HepG2 (cell line): Measurements from ENCODE around the gene VSX1. TPM values are rescaled to one million over a fixed set of nuclear protein-coding genes. Genes with fewer than 3 reads are reported as not detected.

Experiments
- DNMT3B ChIP-seq: conservative IDR thresholded peaks from 2 replicates; pipeline ENCODE4 v1.6.1; 2016; ENCODE audit warnings: missing biosample characterization, control low read depth
- EP300 ChIP-seq, 3 experiments: sonication (generic) in 1 of 3; formaldehyde crosslinking in 1 of 3; IDR thresholded peaks; 2 replicates each; pipeline versions ENCODE4 v1.5.1 to v1.6.1; 2011 to 2020; ENCODE audit warnings: low read depth in 2 of 3, low read length in 2 of 3, borderline replicate concordance in 1 of 3, improper control_type of control experiment in 1 of 3, mild to moderate bottlenecking in 1 of 3, missing genetic modification reagents in 1 of 3, moderate library complexity in 1 of 3
- ESRRA ChIP-seq: sonication (generic); formaldehyde crosslinking; IDR thresholded peaks from 2 replicates; pipeline ENCODE4 v1.5.1; 2020; ENCODE audit warnings: mild to moderate bottlenecking, low read depth, missing genetic modification reagents
- GATAD2A ChIP-seq: IDR thresholded peaks from 2 replicates; pipeline ENCODE4 v1.6.1; 2016
- NFIC ChIP-seq: IDR thresholded peaks from 2 replicates; pipeline ENCODE4 v1.6.1; 2012; ENCODE audit warnings: mild to moderate bottlenecking, low read length, inconsistent platforms
- NR2F6 ChIP-seq, 2 experiments: IDR thresholded peaks; 2 replicates each; pipeline ENCODE4 v1.6.1; 2016; ENCODE audit warnings: antibody characterized with exemption in 1 of 2, mild to moderate bottlenecking in 1 of 2
- RORA ChIP-seq: sonication (generic); formaldehyde crosslinking; IDR thresholded peaks from 2 replicates; pipeline ENCODE4 v1.5.0; 2020; ENCODE audit warnings: mild to moderate bottlenecking, missing genetic modification reagents, moderate library complexity
- SNAPC5 ChIP-seq: sonication (generic); formaldehyde crosslinking; IDR thresholded peaks from 2 replicates; pipeline ENCODE4 v1.8.1; 2023; ENCODE audit warnings: mild to moderate bottlenecking, missing genetic modification reagents, borderline replicate concordance
- TFDP1 ChIP-seq: IDR thresholded peaks from 2 replicates; pipeline ENCODE4 v1.6.1; 2016; ENCODE audit warnings: missing compliant biosample characterization, missing genetic modification reagents, borderline replicate concordance
- ZFP82 ChIP-seq: sonication (generic); formaldehyde crosslinking; IDR thresholded peaks from 2 replicates; pipeline ENCODE4 v1.5.1; 2020; ENCODE audit warnings: mild to moderate bottlenecking, missing genetic modification reagents, borderline replicate concordance
- ZNF317 ChIP-seq: sonication (generic); formaldehyde crosslinking; IDR thresholded peaks from 2 replicates; pipeline ENCODE4 v1.5.0; 2020; ENCODE audit warnings: mild to moderate bottlenecking, missing genetic modification reagents
- ZNF354B ChIP-seq: sonication (generic); formaldehyde crosslinking; IDR thresholded peaks from 2 replicates; pipeline ENCODE4 v1.8.0; 2022; ENCODE audit warnings: mild to moderate bottlenecking, missing genetic modification reagents
- ZNF672 ChIP-seq: sonication (generic); formaldehyde crosslinking; IDR thresholded peaks from 2 replicates; pipeline ENCODE4 v1.8.1; 2022; ENCODE audit warnings: missing genetic modification reagents
- ZNF768 ChIP-seq: sonication (generic); formaldehyde crosslinking; IDR thresholded peaks from 2 replicates; pipeline ENCODE4 v1.4.0; 2020; ENCODE audit warnings: missing genetic modification reagents
- polyA plus RNA-seq, 8 experiments: library from polyadenylated mRNA; depleted of rRNA in 3 of 8; stranded (reverse) in 7 of 8; unstranded in 1 of 8; fragments of >200 nt; fragmentation: Illumina TruSeq in 4 of 8; extraction: Trizol in 4 of 8; gene quantifications; 2 replicates each; pipeline versions ENCODE4 v1.2.1 to v1.2.3, GENCODE V29; 2011 to 2016; ENCODE audit warnings: low read depth in 4 of 8, missing spikeins in 1 of 8, mixed read lengths in 1 of 8; ENCODE audit not compliant: insufficient read depth in 1 of 8
- total RNA-seq, 5 experiments: library from RNA; depleted of rRNA; stranded (reverse); fragments of >200 nt; fragmentation: Illumina TruSeq; extraction: Trizol; gene quantifications; 2 replicates each; pipeline ENCODE4 v1.2.3, GENCODE V29; 2016; ENCODE audit warnings: low read depth in 1 of 5
- TF ChIP-seq, protein P1 (sequence below): sonication (generic); formaldehyde crosslinking; IDR thresholded peaks from 2 replicates; pipeline ENCODE4 v1.4.0; 2020; ENCODE audit warnings: missing genetic modification reagents
- TF ChIP-seq, protein P2 (sequence below): sonication (generic); formaldehyde crosslinking; IDR thresholded peaks from 2 replicates; pipeline ENCODE4 v1.4.0; 2020; ENCODE audit warnings: missing genetic modification reagents, borderline replicate concordance

VSX1 gene
- total and polyA plus RNA-seq, 2 of the 13 experiments (the other 11 are each of a cell fraction or from before 2014, with no cell fraction given), result 0.04 TPM; not detected in 1

DNA sequence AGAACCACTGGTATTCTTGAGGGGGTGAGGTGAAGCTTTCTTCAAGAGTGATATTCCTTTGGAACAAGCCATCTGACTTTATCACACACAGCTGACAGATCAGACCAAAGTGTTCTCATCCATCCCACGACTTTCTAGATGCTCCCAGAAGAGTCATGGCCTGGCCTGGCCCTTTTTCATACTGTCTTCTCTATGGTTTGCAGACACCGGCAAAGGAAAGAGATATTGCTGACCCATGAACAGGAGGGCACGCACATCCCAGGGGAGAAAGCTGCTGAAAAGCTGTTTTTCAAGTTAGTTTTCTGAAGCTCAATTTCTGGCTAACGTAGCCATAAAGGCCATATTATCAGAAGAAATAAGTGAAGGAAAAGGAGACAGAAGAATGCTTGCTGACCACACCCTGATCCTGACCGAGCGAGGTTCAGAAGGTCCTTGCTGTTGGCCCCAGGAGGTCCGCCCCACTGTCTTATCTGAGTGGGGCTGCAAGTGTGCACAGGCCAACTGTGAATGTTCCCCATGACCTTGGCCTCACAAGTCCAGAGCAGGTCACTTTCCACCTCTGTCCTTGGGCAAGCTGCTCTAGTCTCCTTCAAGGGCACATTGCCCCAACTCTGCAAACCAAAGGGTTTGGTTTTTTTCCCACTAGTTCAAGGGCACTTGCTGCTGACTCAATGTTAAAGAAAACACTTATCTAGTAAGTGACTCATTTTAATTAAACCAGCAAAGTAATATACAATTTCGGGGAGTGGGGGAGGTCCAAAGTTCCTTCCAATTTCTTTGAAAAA lies 26.0 kb downstream of the VSX1 start (continued):
- TF ChIP-seq, protein P1, sequence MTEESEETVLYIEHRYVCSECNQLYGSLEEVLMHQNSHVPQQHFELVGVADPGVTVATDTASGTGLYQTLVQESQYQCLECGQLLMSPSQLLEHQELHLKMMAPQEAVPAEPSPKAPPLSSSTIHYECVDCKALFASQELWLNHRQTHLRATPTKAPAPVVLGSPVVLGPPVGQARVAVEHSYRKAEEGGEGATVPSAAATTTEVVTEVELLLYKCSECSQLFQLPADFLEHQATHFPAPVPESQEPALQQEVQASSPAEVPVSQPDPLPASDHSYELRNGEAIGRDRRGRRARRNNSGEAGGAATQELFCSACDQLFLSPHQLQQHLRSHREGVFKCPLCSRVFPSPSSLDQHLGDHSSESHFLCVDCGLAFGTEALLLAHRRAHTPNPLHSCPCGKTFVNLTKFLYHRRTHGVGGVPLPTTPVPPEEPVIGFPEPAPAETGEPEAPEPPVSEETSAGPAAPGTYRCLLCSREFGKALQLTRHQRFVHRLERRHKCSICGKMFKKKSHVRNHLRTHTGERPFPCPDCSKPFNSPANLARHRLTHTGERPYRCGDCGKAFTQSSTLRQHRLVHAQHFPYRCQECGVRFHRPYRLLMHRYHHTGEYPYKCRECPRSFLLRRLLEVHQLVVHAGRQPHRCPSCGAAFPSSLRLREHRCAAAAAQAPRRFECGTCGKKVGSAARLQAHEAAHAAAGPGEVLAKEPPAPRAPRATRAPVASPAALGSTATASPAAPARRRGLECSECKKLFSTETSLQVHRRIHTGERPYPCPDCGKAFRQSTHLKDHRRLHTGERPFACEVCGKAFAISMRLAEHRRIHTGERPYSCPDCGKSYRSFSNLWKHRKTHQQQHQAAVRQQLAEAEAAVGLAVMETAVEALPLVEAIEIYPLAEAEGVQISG (CRISPR knock-in tag), result peak; percentile 5; the same call in 1 of the 2 replicates
- TF ChIP-seq GATAD2A, result peak; percentile 44; the same call in 1 of the 2 replicates
- TF ChIP-seq DNMT3B, result no peak
- TF ChIP-seq NFIC, result no peak
- TF ChIP-seq ZNF317 (CRISPR knock-in tag), result 0 out of 2 replicates have a peak, but pooled peaks have one; percentile 7
- TF ChIP-seq ZFP82 (CRISPR knock-in tag), result no peak
- TF ChIP-seq TFDP1, result no peak
- TF ChIP-seq ZNF354B (CRISPR knock-in tag), result peak; percentile 18; the same call in 1 of the 2 replicates
- no peak for TF ChIP-seq RORA (CRISPR knock-in tag)
- TF ChIP-seq ESRRA, result peak; percentile 96
- peak; percentile 61 for TF ChIP-seq NR2F6 (IDR thresholded peaks at IDR 0.05)
- TF ChIP-seq NR2F6 (CRISPR knock-in tag; IDR thresholded peaks at IDR 0.05), result peak; percentile 68
- TF ChIP-seq ZNF768, result peak; percentile 27; the same call in 1 of the 2 replicates
- TF ChIP-seq SNAPC5 (CRISPR knock-in tag), result 0 out of 2 replicates have a peak, but pooled peaks have one; percentile 29
- TF ChIP-seq, protein P2, sequence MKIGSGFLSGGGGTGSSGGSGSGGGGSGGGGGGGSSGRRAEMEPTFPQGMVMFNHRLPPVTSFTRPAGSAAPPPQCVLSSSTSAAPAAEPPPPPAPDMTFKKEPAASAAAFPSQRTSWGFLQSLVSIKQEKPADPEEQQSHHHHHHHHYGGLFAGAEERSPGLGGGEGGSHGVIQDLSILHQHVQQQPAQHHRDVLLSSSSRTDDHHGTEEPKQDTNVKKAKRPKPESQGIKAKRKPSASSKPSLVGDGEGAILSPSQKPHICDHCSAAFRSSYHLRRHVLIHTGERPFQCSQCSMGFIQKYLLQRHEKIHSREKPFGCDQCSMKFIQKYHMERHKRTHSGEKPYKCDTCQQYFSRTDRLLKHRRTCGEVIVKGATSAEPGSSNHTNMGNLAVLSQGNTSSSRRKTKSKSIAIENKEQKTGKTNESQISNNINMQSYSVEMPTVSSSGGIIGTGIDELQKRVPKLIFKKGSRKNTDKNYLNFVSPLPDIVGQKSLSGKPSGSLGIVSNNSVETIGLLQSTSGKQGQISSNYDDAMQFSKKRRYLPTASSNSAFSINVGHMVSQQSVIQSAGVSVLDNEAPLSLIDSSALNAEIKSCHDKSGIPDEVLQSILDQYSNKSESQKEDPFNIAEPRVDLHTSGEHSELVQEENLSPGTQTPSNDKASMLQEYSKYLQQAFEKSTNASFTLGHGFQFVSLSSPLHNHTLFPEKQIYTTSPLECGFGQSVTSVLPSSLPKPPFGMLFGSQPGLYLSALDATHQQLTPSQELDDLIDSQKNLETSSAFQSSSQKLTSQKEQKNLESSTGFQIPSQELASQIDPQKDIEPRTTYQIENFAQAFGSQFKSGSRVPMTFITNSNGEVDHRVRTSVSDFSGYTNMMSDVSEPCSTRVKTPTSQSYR (CRISPR knock-in tag), result 0 out of 2 replicates have a peak, but pooled peaks have one; percentile 13
- TF ChIP-seq EP300 (IDR thresholded peaks at IDR 0.05; ENCODE audit: low read depth in 2 of 2, low read length in 2 of 2), result peak in 1 of 2 experiments; percentile 44; a peak in 1 of 4 replicates
- TF ChIP-seq EP300 (CRISPR knock-in tag; IDR thresholded peaks at IDR 0.05; ENCODE audit: borderline replicate concordance), result peak; percentile 31; the same call in 1 of the 2 replicates
- no peak for TF ChIP-seq ZNF672 (CRISPR knock-in tag)
